ENCODE data around the gene EHD1.

EHD1 gene

DNA sequence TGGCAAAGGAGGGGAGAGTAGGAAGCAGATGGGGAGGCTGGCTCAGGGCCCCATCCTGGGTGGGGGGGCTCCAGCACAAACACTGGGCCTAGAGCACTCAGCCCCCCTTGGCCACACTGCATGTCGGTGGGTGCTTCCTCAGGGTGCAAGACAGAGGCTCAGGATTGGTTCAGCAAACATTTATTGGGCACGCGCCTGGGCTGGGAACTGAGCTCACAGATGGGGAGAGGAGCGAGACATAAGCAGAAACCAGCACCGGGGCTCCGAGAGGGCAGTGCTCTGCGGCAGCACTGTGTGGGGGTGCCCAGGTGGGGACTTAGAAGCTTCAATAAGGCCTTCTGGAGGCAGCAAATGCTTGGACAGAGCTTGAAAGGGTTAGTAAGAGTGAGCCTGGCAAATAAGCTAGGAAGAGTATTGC lies 12.1 kb upstream of the EHD1 start:
- TF ChIP-seq EZH2 (IDR thresholded peaks at IDR 0.05), result no peak
- no peak for TF ChIP-seq FOXP2 (optimal IDR thresholded peaks at IDR 0.05; ENCODE audit: control extremely low read depth, extremely low read length, insufficient read depth)
- TF ChIP-seq POLR2AphosphoS5 (IDR thresholded peaks at IDR 0.05; ENCODE audit: borderline replicate concordance, low read depth, low read length), result no peak
- no peak overlapping the region for H3K9ac ChIP-seq (ENCODE audit: insufficient read length)
- H3K4me3 ChIP-seq, result no peak overlapping the region
- H3K9me3 ChIP-seq (ENCODE audit: low read depth, low read length), result no peaks in the 10 kb centered on the region
- no peaks in the 10 kb centered on the region for H3K36me3 ChIP-seq (ENCODE audit: insufficient read depth, low read length)
- DNase-seq (ENCODE audit: low read depth, low spot score), result no peak
- no peak overlapping the region for H3K27ac ChIP-seq

- Histone ChIP-seq H3K27ac (no peak overlapping the region), H3K9ac (ENCODE audit: insufficient read length) (no peak overlapping the region), H3K9me3 (ENCODE audit: low read depth, low read length) (no peaks in the 10 kb centered on the region), H3K4me3 (no peak overlapping the region), H3K36me3 (ENCODE audit: insufficient read depth, low read length) (no peaks in the 10 kb centered on the region)
- no peak for TF ChIP-seq POLR2AphosphoS5 (IDR thresholded peaks at IDR 0.05; ENCODE audit: borderline replicate concordance, low read depth, low read length)
- TF ChIP-seq EZH2 (IDR thresholded peaks at IDR 0.05), result no peak
- TF ChIP-seq FOXP2 (optimal IDR thresholded peaks at IDR 0.05; ENCODE audit: control extremely low read depth, extremely low read length, insufficient read depth), result no peak
- no peak for DNase-seq (ENCODE audit: low read depth, low spot score)
Measured at GRCh38 chr11:64888729-64889511, 10.5 kb upstream of the EHD1 start.

GRCh38 chr11:64888406-64888728 lies 9.9 kb upstream of the EHD1 start:
- Histone ChIP-seq H3K4me3 (no peak overlapping the region), H3K9me3 (ENCODE audit: low read depth, low read length) (no peaks in the 10 kb centered on the region), H3K9ac (ENCODE audit: insufficient read length) (no peak overlapping the region), H3K36me3 (ENCODE audit: insufficient read depth, low read length) (no peaks in the 10 kb centered on the region), H3K27ac (no peak overlapping the region)
- no peak for DNase-seq (ENCODE audit: low read depth, low spot score)
- no peak for TF ChIP-seq POLR2AphosphoS5 (IDR thresholded peaks at IDR 0.05; ENCODE audit: borderline replicate concordance, low read depth, low read length)
- no peak for TF ChIP-seq FOXP2 (optimal IDR thresholded peaks at IDR 0.05; ENCODE audit: control extremely low read depth, extremely low read length, insufficient read depth)
- no peak for TF ChIP-seq EZH2 (IDR thresholded peaks at IDR 0.05)

DNA sequence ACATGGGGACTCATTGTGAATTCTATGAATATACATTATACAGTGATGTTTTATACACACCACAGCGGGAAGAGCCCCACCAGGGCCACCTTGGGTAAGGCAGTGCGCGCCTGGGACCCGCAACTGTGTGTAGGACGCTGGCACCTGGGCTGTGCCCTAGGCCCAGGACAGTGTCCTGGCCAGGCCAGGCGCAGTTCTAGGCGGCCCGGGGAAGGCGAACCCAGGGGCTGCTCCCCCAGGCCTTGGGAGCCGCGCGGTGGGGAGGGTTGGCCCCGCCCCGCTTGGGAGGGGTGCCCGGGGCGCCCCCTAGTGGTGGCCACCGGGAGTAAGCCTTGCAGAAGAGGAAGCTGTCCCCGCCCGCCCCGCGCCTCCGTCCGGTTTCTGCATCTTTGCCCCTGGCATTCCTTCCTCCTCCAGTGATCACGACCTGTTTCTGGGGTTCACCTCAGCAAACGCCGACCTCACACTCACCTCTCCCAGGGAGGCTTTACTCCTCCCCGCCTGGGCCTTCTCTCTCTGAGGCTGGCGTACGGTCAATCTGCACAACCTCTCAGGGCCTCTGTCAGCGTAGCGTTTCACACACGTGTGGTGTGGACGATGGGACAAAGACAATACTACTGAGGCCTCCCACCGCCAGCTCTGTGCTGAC lies 9.5 kb upstream of the EHD1 start:
- Histone ChIP-seq H3K36me3 (ENCODE audit: insufficient read depth, low read length) (no peaks in the 10 kb centered on the region), H3K9ac (ENCODE audit: insufficient read length) (no peak overlapping the region), H3K27ac (no peak overlapping the region), H3K9me3 (ENCODE audit: low read depth, low read length) (no peaks in the 10 kb centered on the region), H3K4me3 (no peak overlapping the region)
- no peak for DNase-seq (ENCODE audit: low read depth, low spot score)
- no peak for TF ChIP-seq EZH2 (IDR thresholded peaks at IDR 0.05)
- TF ChIP-seq FOXP2 (optimal IDR thresholded peaks at IDR 0.05; ENCODE audit: control extremely low read depth, extremely low read length, insufficient read depth), result no peak
- TF ChIP-seq POLR2AphosphoS5 (IDR thresholded peaks at IDR 0.05; ENCODE audit: borderline replicate concordance, low read depth, low read length), result no peak

DNA sequence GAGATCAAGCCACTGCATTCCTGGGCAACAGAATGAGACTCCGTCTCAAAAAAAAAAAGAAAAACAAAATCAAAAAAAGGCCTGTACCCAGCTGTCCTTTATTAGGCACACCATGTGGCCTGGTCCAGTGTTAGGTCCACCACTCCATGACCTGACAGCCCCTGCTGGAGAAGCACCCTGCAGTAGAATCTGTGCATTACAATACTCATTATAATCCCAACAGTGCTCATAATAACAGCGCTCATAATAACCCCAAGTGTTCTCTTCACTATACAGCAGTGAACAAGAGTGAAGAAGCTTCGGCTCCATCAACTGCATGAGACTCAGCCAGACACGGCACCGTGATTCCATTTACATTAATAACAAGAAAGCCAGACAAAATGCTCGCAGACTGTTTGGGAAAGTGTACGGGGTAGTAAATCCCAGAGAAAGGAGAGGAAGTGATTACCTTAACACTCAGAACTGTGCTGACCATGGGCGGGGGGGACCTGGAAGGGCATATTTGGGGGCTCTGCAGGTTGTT lies 8.9 kb upstream of the EHD1 start:
- H3K36me3 ChIP-seq (ENCODE audit: insufficient read depth, low read length), result no peaks in the 10 kb centered on the region
- no peak overlapping the region for H3K9ac ChIP-seq (ENCODE audit: insufficient read length)
- DNase-seq (ENCODE audit: low read depth, low spot score), result no peak
- H3K4me3 ChIP-seq, result no peak overlapping the region
- H3K27ac ChIP-seq, result no peak overlapping the region
- TF ChIP-seq EZH2 (IDR thresholded peaks at IDR 0.05) (no peak), POLR2AphosphoS5 (IDR thresholded peaks at IDR 0.05; ENCODE audit: borderline replicate concordance, low read depth, low read length) (no peak), FOXP2 (optimal IDR thresholded peaks at IDR 0.05; ENCODE audit: control extremely low read depth, extremely low read length, insufficient read depth) (no peak)
- H3K9me3 ChIP-seq (ENCODE audit: low read depth, low read length), result no peaks in the 10 kb centered on the region

DNA sequence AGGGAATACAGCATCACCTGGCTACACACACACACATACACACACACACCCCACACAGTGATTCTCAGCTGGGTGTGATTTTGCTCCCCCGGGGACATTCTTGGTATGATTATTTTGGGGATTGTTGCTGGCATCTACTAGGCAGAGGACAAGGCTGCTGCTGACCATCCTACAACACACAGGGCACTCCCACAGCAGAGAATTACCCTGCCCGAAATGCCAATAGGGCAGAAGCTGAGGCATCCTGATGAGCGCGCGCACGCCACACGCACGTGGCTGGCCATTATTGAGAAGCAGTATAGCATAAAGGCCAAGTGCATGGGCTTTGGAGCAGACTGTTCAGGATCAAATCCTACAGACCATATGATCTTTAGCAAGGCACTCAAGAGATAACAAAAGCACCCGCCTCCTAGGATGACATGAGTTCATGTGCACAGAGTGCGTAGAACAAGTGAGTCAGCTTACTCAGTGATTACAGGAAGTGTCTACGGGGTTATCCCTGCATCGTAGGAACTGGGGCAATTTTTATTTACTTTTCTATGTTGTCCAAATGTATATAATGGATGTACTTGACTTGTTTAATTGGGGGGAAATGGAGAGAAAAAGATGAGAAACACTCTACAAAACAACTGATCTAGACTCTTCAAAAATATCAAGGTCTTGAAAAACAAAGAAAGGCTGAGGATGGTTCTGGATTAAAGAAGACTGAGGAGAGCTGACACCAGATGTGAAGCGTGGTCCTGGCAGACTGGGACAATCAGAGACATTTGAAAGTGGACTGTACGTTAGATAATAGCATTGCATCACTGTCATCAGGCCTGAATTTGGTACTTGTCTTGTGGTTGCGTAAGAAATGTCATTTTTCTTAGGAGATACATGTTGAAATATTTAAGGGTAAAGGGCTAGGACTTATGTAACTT lies 7.2 kb upstream of the EHD1 start:
- H3K27ac ChIP-seq, result no peak overlapping the region
- no peak for DNase-seq (ENCODE audit: low read depth, low spot score)
- no peak overlapping the region for H3K9ac ChIP-seq (ENCODE audit: insufficient read length)
- no peak for TF ChIP-seq POLR2AphosphoS5 (IDR thresholded peaks at IDR 0.05; ENCODE audit: borderline replicate concordance, low read depth, low read length)
- TF ChIP-seq EZH2 (IDR thresholded peaks at IDR 0.05), result no peak
- TF ChIP-seq FOXP2 (optimal IDR thresholded peaks at IDR 0.05; ENCODE audit: control extremely low read depth, extremely low read length, insufficient read depth), result no peak
- H3K4me3 ChIP-seq, result no peak overlapping the region
- H3K36me3 ChIP-seq (ENCODE audit: insufficient read depth, low read length), result no peaks in the 10 kb centered on the region
- H3K9me3 ChIP-seq (ENCODE audit: low read depth, low read length), result no peaks in the 10 kb centered on the region

DNA sequence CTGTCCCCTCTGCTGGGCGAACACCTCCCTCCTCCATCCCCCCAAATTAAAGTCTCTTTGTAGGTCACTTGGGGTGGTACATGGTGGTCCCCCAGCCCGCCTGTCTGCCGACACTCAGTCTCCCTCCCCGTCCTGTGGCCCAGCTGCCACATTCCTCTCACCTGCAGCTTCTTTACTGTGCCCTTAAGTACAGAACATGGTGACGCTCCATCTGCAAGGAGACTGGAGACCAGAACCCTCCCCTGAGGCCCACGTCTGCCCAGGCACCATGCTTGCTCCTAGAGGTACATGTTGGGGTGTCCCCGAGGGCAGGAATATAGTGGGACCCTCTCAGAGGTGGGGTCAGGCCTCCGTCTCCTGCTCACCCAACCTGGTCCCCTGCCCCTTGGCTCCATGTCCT lies 5.6 kb upstream of the EHD1 start:
- Histone ChIP-seq H3K9ac (ENCODE audit: insufficient read length) (no peak overlapping the region), H3K36me3 (ENCODE audit: insufficient read depth, low read length) (no peaks in the 10 kb centered on the region), H3K9me3 (ENCODE audit: low read depth, low read length) (no peaks in the 10 kb centered on the region), H3K27ac (no peak overlapping the region), H3K4me3 (no peak overlapping the region)
- TF ChIP-seq POLR2AphosphoS5 (IDR thresholded peaks at IDR 0.05; ENCODE audit: borderline replicate concordance, low read depth, low read length), result no peak
- no peak for DNase-seq (ENCODE audit: low read depth, low spot score)

- H3K27ac ChIP-seq, result no peak overlapping the region
- H3K9me3 ChIP-seq (ENCODE audit: low read depth, low read length), result no peaks in the 10 kb centered on the region
- DNase-seq (ENCODE audit: low read depth, low spot score), result no peak
- no peak overlapping the region for H3K4me3 ChIP-seq
- TF ChIP-seq FOXP2 (optimal IDR thresholded peaks at IDR 0.05; ENCODE audit: control extremely low read depth, extremely low read length, insufficient read depth), result no peak
- TF ChIP-seq EZH2 (IDR thresholded peaks at IDR 0.05), result no peak
- no peak for TF ChIP-seq POLR2AphosphoS5 (IDR thresholded peaks at IDR 0.05; ENCODE audit: borderline replicate concordance, low read depth, low read length)
- no peaks in the 10 kb centered on the region for H3K36me3 ChIP-seq (ENCODE audit: insufficient read depth, low read length)
- no peak overlapping the region for H3K9ac ChIP-seq (ENCODE audit: insufficient read length)
Measured at GRCh38 chr11:64883575-64883974, 5.2 kb upstream of the EHD1 start.
